ENCODE data around the gene KRT38. TPM values are rescaled to one million over a fixed set of nuclear protein-coding genes. Genes with fewer than 3 reads are reported as not detected.

The KRT38 gene
- total RNA-seq, 1 experiment from 2014 or later, result not detected

DNA sequence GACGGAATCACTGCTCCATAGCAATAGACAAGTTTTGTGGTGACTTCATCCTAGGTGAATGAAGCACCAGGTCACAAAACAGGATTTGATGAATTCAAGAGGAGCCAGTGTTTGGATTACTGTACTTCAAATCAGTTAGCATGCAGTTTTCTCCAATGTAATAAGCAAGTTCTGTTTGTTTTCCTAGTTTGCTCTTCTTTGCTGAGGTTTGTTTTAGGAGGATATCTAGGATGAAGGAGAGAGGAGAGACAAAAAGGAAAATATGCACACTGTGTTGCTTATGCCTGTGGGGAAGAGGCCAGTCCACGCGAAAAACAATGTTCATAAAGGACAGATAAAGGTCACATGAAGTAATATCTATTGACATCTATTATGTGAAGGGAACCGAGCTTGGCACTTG lies 25.4 kb downstream of the KRT38 start (continued):
- TF ChIP-seq, protein P1, sequence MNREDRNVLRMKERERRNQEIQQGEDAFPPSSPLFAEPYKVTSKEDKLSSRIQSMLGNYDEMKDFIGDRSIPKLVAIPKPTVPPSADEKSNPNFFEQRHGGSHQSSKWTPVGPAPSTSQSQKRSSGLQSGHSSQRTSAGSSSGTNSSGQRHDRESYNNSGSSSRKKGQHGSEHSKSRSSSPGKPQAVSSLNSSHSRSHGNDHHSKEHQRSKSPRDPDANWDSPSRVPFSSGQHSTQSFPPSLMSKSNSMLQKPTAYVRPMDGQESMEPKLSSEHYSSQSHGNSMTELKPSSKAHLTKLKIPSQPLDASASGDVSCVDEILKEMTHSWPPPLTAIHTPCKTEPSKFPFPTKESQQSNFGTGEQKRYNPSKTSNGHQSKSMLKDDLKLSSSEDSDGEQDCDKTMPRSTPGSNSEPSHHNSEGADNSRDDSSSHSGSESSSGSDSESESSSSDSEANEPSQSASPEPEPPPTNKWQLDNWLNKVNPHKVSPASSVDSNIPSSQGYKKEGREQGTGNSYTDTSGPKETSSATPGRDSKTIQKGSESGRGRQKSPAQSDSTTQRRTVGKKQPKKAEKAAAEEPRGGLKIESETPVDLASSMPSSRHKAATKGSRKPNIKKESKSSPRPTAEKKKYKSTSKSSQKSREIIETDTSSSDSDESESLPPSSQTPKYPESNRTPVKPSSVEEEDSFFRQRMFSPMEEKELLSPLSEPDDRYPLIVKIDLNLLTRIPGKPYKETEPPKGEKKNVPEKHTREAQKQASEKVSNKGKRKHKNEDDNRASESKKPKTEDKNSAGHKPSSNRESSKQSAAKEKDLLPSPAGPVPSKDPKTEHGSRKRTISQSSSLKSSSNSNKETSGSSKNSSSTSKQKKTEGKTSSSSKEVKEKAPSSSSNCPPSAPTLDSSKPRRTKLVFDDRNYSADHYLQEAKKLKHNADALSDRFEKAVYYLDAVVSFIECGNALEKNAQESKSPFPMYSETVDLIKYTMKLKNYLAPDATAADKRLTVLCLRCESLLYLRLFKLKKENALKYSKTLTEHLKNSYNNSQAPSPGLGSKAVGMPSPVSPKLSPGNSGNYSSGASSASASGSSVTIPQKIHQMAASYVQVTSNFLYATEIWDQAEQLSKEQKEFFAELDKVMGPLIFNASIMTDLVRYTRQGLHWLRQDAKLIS (CRISPR knock-in tag; IDR thresholded peaks at IDR 0.05; ENCODE audit: borderline replicate concordance), result no peak
- TF ChIP-seq OVOL2 (CRISPR knock-in tag; IDR thresholded peaks at IDR 0.05; ENCODE audit: borderline replicate concordance), result no peak
- TF ChIP-seq SOX15 (CRISPR knock-in tag; IDR thresholded peaks at IDR 0.05), result no peak
- TF ChIP-seq GRHL2 (CRISPR knock-in tag; IDR thresholded peaks at IDR 0.05; ENCODE audit: insufficient replicate concordance, severe bottlenecking), result no peak

- ChIA-PET POLR2A (no interaction called here), CTCF (interaction anchor here (0.7 to 3.6 kb wide), 7 partner anchors 11 to 551 kb away, joined by 3 to 23 read pairs (median 4); no protein-coding TSS in a partner anchor)
- Mint-ChIP-seq H3K27me3 (ENCODE audit: low read depth) (no peaks in the 10 kb centered on the region), H3K9me3 (no peaks in the 10 kb centered on the region), H3K4me1 (peaks cover 28% of the 10 kb centered on the region), H3K36me3 (no peaks in the 10 kb centered on the region), H3K4me3 (no peak overlapping the region), H3K27ac (no peak overlapping the region)
- ATAC-seq, result no peak
- DNase-seq (ENCODE audit: low spot score), result no peak
- TF ChIP-seq MXD4 (CRISPR knock-in tag; IDR thresholded peaks at IDR 0.05; ENCODE audit: borderline replicate concordance), result no peak
- TF ChIP-seq, protein P2, sequence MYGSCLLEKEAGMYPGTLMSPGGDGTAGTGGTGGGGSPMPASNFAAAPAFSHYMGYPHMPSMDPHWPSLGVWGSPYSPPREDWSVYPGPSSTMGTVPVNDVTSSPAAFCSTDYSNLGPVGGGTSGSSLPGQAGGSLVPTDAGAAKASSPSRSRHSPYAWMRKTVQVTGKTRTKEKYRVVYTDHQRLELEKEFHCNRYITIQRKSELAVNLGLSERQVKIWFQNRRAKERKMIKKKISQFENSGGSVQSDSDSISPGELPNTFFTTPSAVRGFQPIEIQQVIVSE (CRISPR knock-in tag; IDR thresholded peaks at IDR 0.05; ENCODE audit: borderline replicate concordance), result no peak
- TF ChIP-seq GABPB1 (CRISPR knock-in tag; IDR thresholded peaks at IDR 0.05), result no peak
- TF ChIP-seq, protein P3, sequence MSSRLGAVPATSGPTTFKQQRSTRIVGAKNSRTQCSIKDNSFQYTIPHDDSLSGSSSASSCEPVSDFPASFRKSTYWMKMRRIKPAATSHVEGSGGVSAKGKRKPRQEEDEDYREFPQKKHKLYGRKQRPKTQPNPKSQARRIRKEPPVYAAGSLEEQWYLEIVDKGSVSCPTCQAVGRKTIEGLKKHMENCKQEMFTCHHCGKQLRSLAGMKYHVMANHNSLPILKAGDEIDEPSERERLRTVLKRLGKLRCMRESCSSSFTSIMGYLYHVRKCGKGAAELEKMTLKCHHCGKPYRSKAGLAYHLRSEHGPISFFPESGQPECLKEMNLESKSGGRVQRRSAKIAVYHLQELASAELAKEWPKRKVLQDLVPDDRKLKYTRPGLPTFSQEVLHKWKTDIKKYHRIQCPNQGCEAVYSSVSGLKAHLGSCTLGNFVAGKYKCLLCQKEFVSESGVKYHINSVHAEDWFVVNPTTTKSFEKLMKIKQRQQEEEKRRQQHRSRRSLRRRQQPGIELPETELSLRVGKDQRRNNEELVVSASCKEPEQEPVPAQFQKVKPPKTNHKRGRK (CRISPR knock-in tag; IDR thresholded peaks at IDR 0.05; ENCODE audit: borderline replicate concordance), result no peak
- TF ChIP-seq, protein P4, sequence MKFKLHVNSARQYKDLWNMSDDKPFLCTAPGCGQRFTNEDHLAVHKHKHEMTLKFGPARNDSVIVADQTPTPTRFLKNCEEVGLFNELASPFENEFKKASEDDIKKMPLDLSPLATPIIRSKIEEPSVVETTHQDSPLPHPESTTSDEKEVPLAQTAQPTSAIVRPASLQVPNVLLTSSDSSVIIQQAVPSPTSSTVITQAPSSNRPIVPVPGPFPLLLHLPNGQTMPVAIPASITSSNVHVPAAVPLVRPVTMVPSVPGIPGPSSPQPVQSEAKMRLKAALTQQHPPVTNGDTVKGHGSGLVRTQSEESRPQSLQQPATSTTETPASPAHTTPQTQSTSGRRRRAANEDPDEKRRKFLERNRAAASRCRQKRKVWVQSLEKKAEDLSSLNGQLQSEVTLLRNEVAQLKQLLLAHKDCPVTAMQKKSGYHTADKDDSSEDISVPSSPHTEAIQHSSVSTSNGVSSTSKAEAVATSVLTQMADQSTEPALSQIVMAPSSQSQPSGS (CRISPR knock-in tag; IDR thresholded peaks at IDR 0.05; ENCODE audit: borderline replicate concordance, low read depth), result no peak
- TF ChIP-seq, protein P5, sequence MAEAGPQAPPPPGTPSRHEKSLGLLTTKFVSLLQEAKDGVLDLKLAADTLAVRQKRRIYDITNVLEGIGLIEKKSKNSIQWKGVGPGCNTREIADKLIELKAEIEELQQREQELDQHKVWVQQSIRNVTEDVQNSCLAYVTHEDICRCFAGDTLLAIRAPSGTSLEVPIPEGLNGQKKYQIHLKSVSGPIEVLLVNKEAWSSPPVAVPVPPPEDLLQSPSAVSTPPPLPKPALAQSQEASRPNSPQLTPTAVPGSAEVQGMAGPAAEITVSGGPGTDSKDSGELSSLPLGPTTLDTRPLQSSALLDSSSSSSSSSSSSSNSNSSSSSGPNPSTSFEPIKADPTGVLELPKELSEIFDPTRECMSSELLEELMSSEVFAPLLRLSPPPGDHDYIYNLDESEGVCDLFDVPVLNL (CRISPR knock-in tag; IDR thresholded peaks at IDR 0.05; ENCODE audit: borderline replicate concordance, low read depth), result no peak
- no peak for TF ChIP-seq FOXP1 (CRISPR knock-in tag; IDR thresholded peaks at IDR 0.05; ENCODE audit: borderline replicate concordance)
- TF ChIP-seq NR1H2 (CRISPR knock-in tag; IDR thresholded peaks at IDR 0.05), result no peak
Measured at GRCh38 chr17:41413982-41414381, 26.8 kb downstream of the KRT38 start.

- ChIA-PET CTCF (interaction anchor here (0.7 to 3.6 kb wide), 7 partner anchors 10 to 550 kb away, joined by 3 to 23 read pairs (median 4); no protein-coding TSS in a partner anchor), POLR2A (no interaction called here)
- H3K27ac Mint-ChIP-seq, result 0 out of 2 replicates have a peak overlapping the region, but pooled peaks have one; percentile 17
- ATAC-seq (peak; percentile 70), DNase-seq (ENCODE audit: low spot score) (no peak)
- no peak overlapping the region for H3K4me3 Mint-ChIP-seq
- H3K36me3 Mint-ChIP-seq, result no peaks in the 10 kb centered on the region
- no peaks in the 10 kb centered on the region for H3K27me3 Mint-ChIP-seq (ENCODE audit: low read depth)
- peaks cover 28% of the 10 kb centered on the region for H3K4me1 Mint-ChIP-seq
- TF ChIP-seq USF1 (CRISPR knock-in tag; IDR thresholded peaks at IDR 0.05), result no peak
- no peaks in the 10 kb centered on the region for H3K9me3 Mint-ChIP-seq
Measured at GRCh38 chr17:41413353-41413957, 27.3 kb downstream of the KRT38 start.

All from WTC11 (cell line).